Mucosa of descending colon (tissue), 3 donors: ENCODE results near the gene STPG3. TPM values are rescaled to one million over a fixed set of nuclear protein-coding genes. Genes with fewer than 3 reads are reported as not detected.

ENCODE experiments used
- ATAC-seq: fragments of 200-7000 bp; cut with Tn5 transposase; one replicate; pipeline ENCODE4 v1.9.1; 2020; ENCODE audit warnings: mild to moderate bottlenecking, moderate library complexity
- DNase-seq, 3 donors: peaks; one replicate each; pipeline ENCODE4 v3.0.0-alpha.2; 2020
- H3K36me3 ChIP-seq: fragments of 200-600 bp; one replicate; pipeline ENCODE4 v1.8.0; 2021; ENCODE audit warnings: low read depth, mild to moderate bottlenecking
- H3K4me1 ChIP-seq: fragments of 200-600 bp; one replicate; pipeline ENCODE4 v1.8.0; 2021; ENCODE audit warnings: low read depth, mild to moderate bottlenecking
- H3K4me3 ChIP-seq: fragments of 200-600 bp; one replicate; pipeline ENCODE4 v1.8.0; 2021; ENCODE audit warnings: mild to moderate bottlenecking
- H3K9me3 ChIP-seq: fragments of 200-600 bp; one replicate; pipeline ENCODE4 v1.8.0; 2021; ENCODE audit warnings: mild to moderate bottlenecking
- CTCF ChIP-seq: fragments of 200-600 bp; IDR thresholded peaks from one replicate; pipeline ENCODE4 v1.8.0; 2022; ENCODE audit warnings: antibody characterized with exemption, mild to moderate bottlenecking
- intact Hi-C, 2 donors: fragments of 100-400 bp; cut with DNase I in 1 of 2; cut with micrococcal nuclease in 1 of 2; formaldehyde crosslinking; loops; one replicate each; pipeline versions ENCODE4 v1.11.0 to v1.11.1; 2022; cut with DNase I, micrococcal nuclease
- total RNA-seq, 3 donors: library from RNA; stranded (reverse); fragmentation: NEBNext Ultra II Directional in 2 of 3; extraction: Animal tissue kit (Norgen Biotek cat#: 25700) in 2 of 3; gene quantifications; one replicate each; pipeline versions ENCODE4 v1.2.1 to v1.2.4, GENCODE V29; 2021 to 2023
- donor health status: DM: no; HTN: no; CAD: no; lungs with moderate emphysema.
- donor health status: DM: no; HTN: no; CAD: no.
- donor health status: DM: no; HTN: yes; CAD: no.

The STPG3 gene
- total RNA-seq, 3 donors from 2014 or later: not detected

DNA sequence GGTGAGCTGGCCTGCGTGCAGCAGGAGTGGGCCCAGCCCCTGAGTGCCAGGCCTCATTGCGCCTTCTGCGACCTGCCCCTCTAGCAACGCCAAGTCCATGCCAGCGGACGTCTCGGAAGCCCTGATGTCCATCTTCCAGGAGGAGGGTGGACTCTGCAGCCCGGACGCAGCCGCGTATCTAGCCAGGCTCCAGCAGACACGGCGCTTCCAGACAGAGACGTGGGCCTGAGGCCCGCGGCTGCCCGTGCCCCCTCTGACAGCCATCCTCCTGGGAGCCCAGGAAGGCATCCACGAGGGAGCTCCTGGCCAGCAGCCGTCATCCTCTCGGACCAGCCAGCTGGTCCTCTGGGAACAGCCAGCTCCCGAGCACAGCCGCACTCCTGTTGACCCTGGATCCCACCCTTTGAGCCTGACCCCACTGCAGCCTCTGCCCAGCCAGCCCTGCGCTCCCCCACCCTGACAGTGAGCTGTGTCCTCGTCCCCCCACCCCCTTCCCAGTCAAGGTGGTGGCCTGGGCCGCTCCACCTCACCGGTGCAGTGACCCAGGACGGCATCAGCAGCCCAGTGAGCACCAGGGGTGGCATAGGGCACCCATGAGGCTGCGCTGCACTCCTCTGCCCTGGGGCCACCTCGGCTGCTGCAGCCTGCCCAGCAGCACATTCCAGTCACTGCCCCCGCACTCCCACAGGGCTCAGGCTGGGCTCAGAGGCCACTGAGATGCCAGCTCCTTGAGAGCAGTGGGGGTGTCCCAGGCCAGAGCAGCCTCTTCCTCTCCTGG is 34.7 kb upstream of the STPG3 start:
- intact Hi-C loops: no loop called here
- Histone ChIP-seq H3K9me3 (no peaks in the 10 kb centered on the region), H3K4me3 (no peak overlapping the region), H3K36me3 (no peaks in the 10 kb centered on the region), H3K4me1 (peaks cover 12% of the 10 kb centered on the region)
- no peak for TF ChIP-seq CTCF
- DNase-seq: peak in 1 of 3 donors; percentile 2
- ATAC-seq: no peak

GRCh38 chr9:137217276-137218211 is 33.5 kb upstream of the STPG3 start:
- Histone ChIP-seq H3K9me3 (no peaks in the 10 kb centered on the region), H3K36me3 (no peaks in the 10 kb centered on the region), H3K4me1 (peaks cover 19% of the 10 kb centered on the region), H3K4me3 (peak overlapping the region; percentile 5)
- DNase-seq (peak; percentile 92 to 95 (median 93)), ATAC-seq (peak; percentile 87)
- intact Hi-C loops: no loop called here
- no peak for TF ChIP-seq CTCF

GRCh38 chr9:137218212-137218753 is 32.8 kb upstream of the STPG3 start:
- H3K4me3 ChIP-seq: no peak overlapping the region
- TF ChIP-seq CTCF: no peak
- no peaks in the 10 kb centered on the region for H3K9me3 ChIP-seq
- peaks cover 24% of the 10 kb centered on the region for H3K4me1 ChIP-seq
- no peaks in the 10 kb centered on the region for H3K36me3 ChIP-seq
- no peak for DNase-seq
- intact Hi-C loops: no loop called here
- no peak for ATAC-seq

DNA sequence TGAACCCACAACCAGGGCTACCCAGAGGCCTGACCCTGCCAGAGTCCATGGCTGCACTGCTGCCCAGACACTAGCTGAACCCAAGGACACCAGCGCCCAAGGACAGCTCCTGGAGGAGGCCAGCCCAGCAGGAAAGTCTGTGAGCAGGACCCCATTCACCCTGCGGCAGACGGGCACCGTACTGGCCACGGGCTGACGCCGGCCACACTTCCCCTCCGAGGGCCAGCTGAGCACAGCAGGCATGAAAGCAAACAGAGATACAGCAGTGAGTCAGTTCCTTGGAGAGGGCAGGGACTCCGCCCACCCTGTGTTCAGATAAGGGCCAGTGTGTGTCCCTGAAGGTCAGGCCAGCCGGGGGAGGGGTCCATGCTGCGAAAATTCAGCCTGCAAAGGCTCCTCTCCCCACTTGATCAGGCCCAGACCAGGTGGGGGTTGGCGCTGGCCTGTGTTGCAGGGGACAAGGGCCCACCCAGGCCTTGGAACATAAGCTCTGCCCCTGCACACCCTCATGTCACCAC is 32.3 kb upstream of the STPG3 start:
- H3K4me3 ChIP-seq: no peak overlapping the region
- DNase-seq (peak in 1 of 3 donors; percentile 69), ATAC-seq (peak; percentile 50)
- peaks cover 24% of the 10 kb centered on the region for H3K4me1 ChIP-seq
- intact Hi-C loops: no loop called here
- H3K9me3 ChIP-seq: no peaks in the 10 kb centered on the region
- no peaks in the 10 kb centered on the region for H3K36me3 ChIP-seq
- TF ChIP-seq CTCF: no peak

DNA sequence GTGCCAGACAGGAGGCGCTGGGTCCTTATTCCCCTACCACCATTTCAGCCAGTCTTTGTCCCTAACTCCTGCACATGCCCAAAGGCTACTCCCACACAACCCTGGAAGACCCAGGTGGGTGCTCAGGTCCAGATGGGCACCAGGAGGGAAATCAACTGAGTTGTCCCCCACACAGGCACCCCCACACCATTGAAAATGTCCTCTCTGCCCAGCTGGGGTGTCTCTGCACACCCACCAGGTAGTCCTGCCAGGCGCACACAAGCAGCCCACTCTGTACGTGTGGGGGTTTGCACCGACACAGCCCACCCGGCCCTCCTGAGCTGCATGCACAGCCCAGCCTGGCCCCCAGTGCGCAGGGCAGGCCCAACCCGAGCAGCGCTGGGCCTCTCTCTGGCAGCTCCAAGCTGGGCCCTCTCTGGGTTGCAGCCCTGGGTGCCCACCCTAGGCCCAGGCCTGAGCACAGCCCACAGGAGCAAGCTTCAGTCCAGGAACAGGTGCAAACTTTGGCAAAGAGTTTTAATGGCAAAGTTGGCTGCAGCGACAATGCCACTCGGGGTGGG is 31.2 kb upstream of the STPG3 start:
- intact Hi-C loops: no loop called here
- peaks cover 29% of the 10 kb centered on the region for H3K4me1 ChIP-seq
- no peaks in the 10 kb centered on the region for H3K36me3 ChIP-seq
- no peak for TF ChIP-seq CTCF
- H3K4me3 ChIP-seq: no peak overlapping the region
- no peaks in the 10 kb centered on the region for H3K9me3 ChIP-seq
- DNase-seq: no peak
- no peak for ATAC-seq
